PFSK-1 (cell line): ENCODE results near the gene LSM7.

Source experiments
- FOXP2 ChIP-seq: optimal IDR thresholded peaks from 2 replicates; pipeline ENCODE3; 2011; ENCODE audit warnings: borderline replicate concordance, control low read depth, inconsistent platforms; ENCODE audit not compliant: insufficient read depth; ENCODE audit errors: extremely low read length, extremely low read depth
- POLR2AphosphoS5 ChIP-seq: IDR thresholded peaks from 2 replicates; pipeline ENCODE4 v1.6.1; 2012; ENCODE audit warnings: low read depth, mild to moderate bottlenecking, control low read depth, low read length, moderate library complexity
- REST ChIP-seq, 2 experiments: IDR thresholded peaks; 2 replicates each; pipeline versions ENCODE4 v1.6.1 to v1.8.0; 2011 to 2012; ENCODE audit warnings: low read depth in 2 of 2, low read length in 2 of 2, control low read depth in 1 of 2, inconsistent platforms in 1 of 2, mild to moderate bottlenecking in 1 of 2, moderate library complexity in 1 of 2; ENCODE audit not compliant: insufficient read depth in 1 of 2
- SIN3A ChIP-seq: IDR thresholded peaks from 2 replicates; pipeline ENCODE4 v1.6.1; 2012; ENCODE audit warnings: mild to moderate bottlenecking, low read length, moderate library complexity, borderline replicate concordance; ENCODE audit not compliant: insufficient read depth
- TAF1 ChIP-seq: IDR thresholded peaks from 2 replicates; pipeline ENCODE4 v1.6.1; 2012; ENCODE audit warnings: low read length, control low read depth, borderline replicate concordance; ENCODE audit not compliant: insufficient read depth

Gene LSM7

GRCh38 chr19:2350656-2351055, 22.3 kb upstream of the LSM7 start:
- TF ChIP-seq POLR2AphosphoS5, result no peak
- no peak for TF ChIP-seq TAF1
- no peak for TF ChIP-seq FOXP2
- no peak for TF ChIP-seq REST (IDR thresholded peaks at IDR 0.05; ENCODE audit: insufficient read depth in 1 of 2, low read depth in 2 of 2, low read length in 2 of 2)
- no peak for TF ChIP-seq SIN3A

GRCh38 chr19:2345794-2346663, 17.6 kb upstream of the LSM7 start:
- TF ChIP-seq REST (IDR thresholded peaks at IDR 0.05; ENCODE audit: insufficient read depth in 1 of 2, low read depth in 2 of 2, low read length in 2 of 2) (no peak), POLR2AphosphoS5 (no peak), TAF1 (no peak), SIN3A (no peak), FOXP2 (no peak)

GRCh38 chr19:2345076-2345475, 16.7 kb upstream of the LSM7 start:
- TF ChIP-seq SIN3A (no peak), TAF1 (no peak), FOXP2 (no peak), REST (IDR thresholded peaks at IDR 0.05; ENCODE audit: insufficient read depth in 1 of 2, low read depth in 2 of 2, low read length in 2 of 2) (no peak), POLR2AphosphoS5 (no peak)

GRCh38 chr19:2344381-2344870, 16.0 kb upstream of the LSM7 start:
- TF ChIP-seq REST (IDR thresholded peaks at IDR 0.05; ENCODE audit: insufficient read depth in 1 of 2, low read depth in 2 of 2, low read length in 2 of 2), result peak in 1 of 2 experiments; percentile 57; a peak in 1 of 4 replicates
- no peak for TF ChIP-seq FOXP2
